Activated T-helper 1 cell treated with anti-CD3 and anti-CD28 coated beads, Interleukin-12 subunit alpha, Interleukin-12 subunit beta, Interleukin-2, Interleukin-4 antibody, amounts not matched to agents 30 ng/mL and 10 ng/mL and 1 ng/mL, durations not matched to agents 14 hours and 24 hours and 36 hours (primary cell): ENCODE results near the gene KIAA0586. TPM values are rescaled to one million over a fixed set of nuclear protein-coding genes. Genes with fewer than 3 reads are reported as not detected.
"Not testable (repeated sequence)": the region's sequence is repeated elsewhere in the genome, so short reads cannot be mapped to it uniquely, and the experiment has no call there.

Experiments
- DNase-seq: peaks from one replicate; pipeline ENCODE4 v3.0.0; 2021; ENCODE audit warnings: low spot score
- H3K27ac Mint-ChIP-seq: one replicate; pipeline ENCODE4 v1.8.0; 2021; ENCODE audit warnings: mild to moderate bottlenecking, mixed read lengths
- H3K27me3 Mint-ChIP-seq: one replicate; pipeline ENCODE4 v1.8.0; 2022; ENCODE audit warnings: mild to moderate bottlenecking, moderate library complexity, mixed read lengths; ENCODE audit not compliant: insufficient read depth
- H3K36me3 Mint-ChIP-seq: one replicate; pipeline ENCODE4 v1.8.0; 2021; ENCODE audit warnings: low read depth, mixed read lengths
- H3K4me1 Mint-ChIP-seq: one replicate; pipeline ENCODE4 v1.8.0; 2021; ENCODE audit warnings: low read depth, mixed read lengths
- H3K4me3 Mint-ChIP-seq: one replicate; pipeline ENCODE4 v1.8.0; 2021; ENCODE audit warnings: mild to moderate bottlenecking, moderate library complexity, mixed read lengths
- H3K9me3 Mint-ChIP-seq: one replicate; pipeline ENCODE4 v1.8.0; 2021; ENCODE audit warnings: mixed read lengths
- intact Hi-C: fragments of 100-400 bp; cut with micrococcal nuclease; formaldehyde crosslinking; loops from one replicate; pipeline ENCODE4 v1.15.1; 2024
- total RNA-seq: library from RNA; stranded (reverse); gene quantifications from 2 replicates; pipeline ENCODE4 v1.2.3, GENCODE V29; 2022

KIAA0586 gene
- total RNA-seq, 1 donor from 2014 or later: 19.7 TPM

GRCh38 chr14:58469309-58469708 is 41.8 kb downstream of the KIAA0586 start:
- Mint-ChIP-seq H3K27me3 (no peaks in the 10 kb centered on the region), H3K27ac (no peak overlapping the region), H3K36me3 (peaks cover 14% of the 10 kb centered on the region), H3K4me1 (no peaks in the 10 kb centered on the region), H3K9me3 (no peaks in the 10 kb centered on the region), H3K4me3 (no peak overlapping the region)
- intact Hi-C loops: no loop called here
- DNase-seq: no peak

GRCh38 chr14:58476320-58476719 is 48.8 kb downstream of the KIAA0586 start:
- Mint-ChIP-seq H3K27me3 (no peaks in the 10 kb centered on the region), H3K9me3 (no peaks in the 10 kb centered on the region), H3K4me3 (no peak overlapping the region), H3K27ac (no peak overlapping the region), H3K36me3 (peaks cover 13% of the 10 kb centered on the region), H3K4me1 (no peaks in the 10 kb centered on the region)
- intact Hi-C loops: no loop called here
- no peak for DNase-seq

GRCh38 chr14:58477653-58478052 is 50.1 kb downstream of the KIAA0586 start:
- Mint-ChIP-seq H3K4me1 (no peaks in the 10 kb centered on the region), H3K27me3 (no peaks in the 10 kb centered on the region), H3K4me3 (no peak overlapping the region), H3K9me3 (no peaks in the 10 kb centered on the region), H3K27ac (no peak overlapping the region), H3K36me3 (peaks cover 11% of the 10 kb centered on the region)
- DNase-seq: no peak
- intact Hi-C loops: no loop called here

GRCh38 chr14:58478329-58478728 is 50.8 kb downstream of the KIAA0586 start:
- intact Hi-C loops, H3K36me3 Mint-ChIP-seq, DNase-seq, H3K9me3 Mint-ChIP-seq, H3K27me3 Mint-ChIP-seq, H3K27ac Mint-ChIP-seq, H3K4me3 Mint-ChIP-seq, H3K4me1 Mint-ChIP-seq: not testable (repeated sequence)

- Mint-ChIP-seq H3K4me1 (no peaks in the 10 kb centered on the region), H3K27me3 (no peaks in the 10 kb centered on the region), H3K4me3 (no peak overlapping the region), H3K9me3 (no peaks in the 10 kb centered on the region), H3K36me3 (peaks cover 4% of the 10 kb centered on the region), H3K27ac (no peak overlapping the region)
- no peak for DNase-seq
- intact Hi-C loops: no loop called here
Observed at GRCh38 chr14:58479975-58480374, 52.5 kb downstream of the KIAA0586 start.

- H3K9me3 Mint-ChIP-seq: peaks cover 6% of the 10 kb centered on the region
- no peak overlapping the region for H3K4me3 Mint-ChIP-seq
- H3K36me3 Mint-ChIP-seq: peaks cover 9% of the 10 kb centered on the region
- intact Hi-C loops: no loop called here
- H3K4me1 Mint-ChIP-seq: peaks cover 5% of the 10 kb centered on the region
- no peak for DNase-seq
- H3K27ac Mint-ChIP-seq: no peak overlapping the region
- H3K27me3 Mint-ChIP-seq: no peaks in the 10 kb centered on the region
Observed at GRCh38 chr14:58484176-58484575, 56.7 kb downstream of the KIAA0586 start.

- H3K4me3 Mint-ChIP-seq: no peak overlapping the region
- no peaks in the 10 kb centered on the region for H3K27me3 Mint-ChIP-seq
- peaks cover 16% of the 10 kb centered on the region for H3K36me3 Mint-ChIP-seq
- H3K27ac Mint-ChIP-seq: no peak overlapping the region
- DNase-seq: no peak
- intact Hi-C loops: no loop called here
- peaks cover 5% of the 10 kb centered on the region for H3K4me1 Mint-ChIP-seq
- H3K9me3 Mint-ChIP-seq: peaks cover 6% of the 10 kb centered on the region
Observed at GRCh38 chr14:58488550-58488949, 61.0 kb downstream of the KIAA0586 start.

GRCh38 chr14:58491593-58491992 is 64.1 kb downstream of the KIAA0586 start:
- Mint-ChIP-seq H3K4me1 (peaks cover 5% of the 10 kb centered on the region), H3K4me3 (no peak overlapping the region), H3K9me3 (no peaks in the 10 kb centered on the region), H3K27me3 (no peaks in the 10 kb centered on the region), H3K27ac (no peak overlapping the region), H3K36me3 (peaks cover 12% of the 10 kb centered on the region)
- intact Hi-C loops: no loop called here
- DNase-seq: no peak

GRCh38 chr14:58492044-58492443 is 64.5 kb downstream of the KIAA0586 start:
- peaks cover 12% of the 10 kb centered on the region for H3K36me3 Mint-ChIP-seq
- no peak overlapping the region for H3K4me3 Mint-ChIP-seq
- no peaks in the 10 kb centered on the region for H3K9me3 Mint-ChIP-seq
- peaks cover 5% of the 10 kb centered on the region for H3K4me1 Mint-ChIP-seq
- no peaks in the 10 kb centered on the region for H3K27me3 Mint-ChIP-seq
- DNase-seq: no peak
- intact Hi-C loops: no loop called here
- no peak overlapping the region for H3K27ac Mint-ChIP-seq

- H3K27ac Mint-ChIP-seq: no peak overlapping the region
- no peak overlapping the region for H3K4me3 Mint-ChIP-seq
- H3K9me3 Mint-ChIP-seq: no peaks in the 10 kb centered on the region
- peaks cover 4% of the 10 kb centered on the region for H3K36me3 Mint-ChIP-seq
- intact Hi-C loops: loop anchor here (1.0 to 10.0 kb wide), 8 partner anchors 73 to 1075 kb away; partner anchors contain the start of genes CCDC175 and DACT1
- no peaks in the 10 kb centered on the region for H3K27me3 Mint-ChIP-seq
- DNase-seq: peak; percentile 13
- H3K4me1 Mint-ChIP-seq: no peaks in the 10 kb centered on the region
Observed at GRCh38 chr14:58501214-58501816, 73.8 kb downstream of the KIAA0586 start.

- Mint-ChIP-seq H3K36me3 (peaks cover 15% of the 10 kb centered on the region), H3K27ac (no peak overlapping the region), H3K27me3 (no peaks in the 10 kb centered on the region), H3K4me3 (no peak overlapping the region), H3K9me3 (peaks cover 4% of the 10 kb centered on the region), H3K4me1 (no peaks in the 10 kb centered on the region)
- DNase-seq: no peak
- intact Hi-C loops: no loop called here
Observed at GRCh38 chr14:58513272-58513671, 85.8 kb downstream of the KIAA0586 start.

GRCh38 chr14:58517592-58517991 is 90.1 kb downstream of the KIAA0586 start:
- intact Hi-C loops: no loop called here
- DNase-seq: no peak
- Mint-ChIP-seq H3K27me3 (no peaks in the 10 kb centered on the region), H3K4me1 (no peaks in the 10 kb centered on the region), H3K4me3 (no peak overlapping the region), H3K36me3 (peaks cover 22% of the 10 kb centered on the region), H3K9me3 (peaks cover 4% of the 10 kb centered on the region), H3K27ac (no peak overlapping the region)

- DNase-seq, H3K4me1 Mint-ChIP-seq, H3K27ac Mint-ChIP-seq, H3K4me3 Mint-ChIP-seq, H3K27me3 Mint-ChIP-seq, intact Hi-C loops: not testable (repeated sequence)
- peaks cover 16% of the 10 kb centered on the region for H3K9me3 Mint-ChIP-seq
- peaks cover 13% of the 10 kb centered on the region for H3K36me3 Mint-ChIP-seq
Observed at GRCh38 chr14:58525691-58526090, 98.2 kb downstream of the KIAA0586 start.

GRCh38 chr14:58533446-58533845 is 105.9 kb downstream of the KIAA0586 start:
- Mint-ChIP-seq H3K27ac (no peak overlapping the region), H3K4me3 (no peak overlapping the region), H3K36me3 (no peaks in the 10 kb centered on the region), H3K27me3 (no peaks in the 10 kb centered on the region), H3K4me1 (no peaks in the 10 kb centered on the region), H3K9me3 (peaks cover 8% of the 10 kb centered on the region)
- DNase-seq: no peak
- intact Hi-C loops: no loop called here
